GM19468 (cell line): ENCODE measurements around the gene AEBP2.
"Not testable (repeated sequence)": the region's sequence is repeated elsewhere in the genome, so short reads cannot be mapped to it uniquely, and the experiment has no call there.

Experiments
- ATAC-seq: cut with Tn5 transposase; IDR thresholded peaks from one replicate; pipeline ENCODE4 v1.9.1; 2021; ENCODE audit warnings: mild to moderate bottlenecking, moderate library complexity, moderate number of reproducible peaks; ENCODE audit not compliant: unreplicated experiment; ENCODE audit errors: extremely low read depth

AEBP2 gene

GRCh38 chr12:19419086-19419485 lies 20.2 kb upstream of the AEBP2 start:
- ATAC-seq: no peak

GRCh38 chr12:19421503-19422282 lies 17.6 kb upstream of the AEBP2 start:
- no peak for ATAC-seq

- no peak for ATAC-seq
Measured at GRCh38 chr12:19423166-19423930, 15.9 kb upstream of the AEBP2 start.

GRCh38 chr12:19428246-19428645 lies 11.0 kb upstream of the AEBP2 start:
- no peak for ATAC-seq

GRCh38 chr12:19429491-19429890 lies 9.8 kb upstream of the AEBP2 start:
- not testable (repeated sequence) for ATAC-seq

GRCh38 chr12:19430988-19431387 lies 8.3 kb upstream of the AEBP2 start:
- no peak for ATAC-seq

- no peak for ATAC-seq
Measured at GRCh38 chr12:19431407-19432308, 7.6 kb upstream of the AEBP2 start.

- ATAC-seq: no peak
Measured at GRCh38 chr12:19432309-19433170, 6.8 kb upstream of the AEBP2 start.

- ATAC-seq: no peak
Measured at GRCh38 chr12:19434538-19434937, 4.8 kb upstream of the AEBP2 start.

GRCh38 chr12:19435831-19436497 lies 3.3 kb upstream of the AEBP2 start:
- ATAC-seq: no peak

GRCh38 chr12:19436931-19437330 lies 2.4 kb upstream of the AEBP2 start:
- ATAC-seq: no peak

GRCh38 chr12:19437996-19438395 lies 1.3 kb upstream of the AEBP2 start:
- no peak for ATAC-seq

- no peak for ATAC-seq
Measured at GRCh38 chr12:19440019-19440858, 947 bp downstream of the AEBP2 start.

- no peak for ATAC-seq
Measured at GRCh38 chr12:19440916-19441315, 1.6 kb downstream of the AEBP2 start.

- ATAC-seq: no peak
Measured at GRCh38 chr12:19443585-19443984, 4.3 kb downstream of the AEBP2 start.

GRCh38 chr12:19444097-19444496 lies 4.8 kb downstream of the AEBP2 start:
- no peak for ATAC-seq

GRCh38 chr12:19447386-19447785 lies 8.1 kb downstream of the AEBP2 start:
- no peak for ATAC-seq

GRCh38 chr12:19449814-19450213 lies 10.5 kb downstream of the AEBP2 start:
- no peak for ATAC-seq
